ENCODE data around the gene YIPF5. TPM values are rescaled to one million over a fixed set of nuclear protein-coding genes. Genes with fewer than 3 reads are reported as not detected.

YIPF5 gene
- total and polyA plus RNA-seq, 11 donors: 4.1 to 43.9 (median 29.0) TPM

DNA sequence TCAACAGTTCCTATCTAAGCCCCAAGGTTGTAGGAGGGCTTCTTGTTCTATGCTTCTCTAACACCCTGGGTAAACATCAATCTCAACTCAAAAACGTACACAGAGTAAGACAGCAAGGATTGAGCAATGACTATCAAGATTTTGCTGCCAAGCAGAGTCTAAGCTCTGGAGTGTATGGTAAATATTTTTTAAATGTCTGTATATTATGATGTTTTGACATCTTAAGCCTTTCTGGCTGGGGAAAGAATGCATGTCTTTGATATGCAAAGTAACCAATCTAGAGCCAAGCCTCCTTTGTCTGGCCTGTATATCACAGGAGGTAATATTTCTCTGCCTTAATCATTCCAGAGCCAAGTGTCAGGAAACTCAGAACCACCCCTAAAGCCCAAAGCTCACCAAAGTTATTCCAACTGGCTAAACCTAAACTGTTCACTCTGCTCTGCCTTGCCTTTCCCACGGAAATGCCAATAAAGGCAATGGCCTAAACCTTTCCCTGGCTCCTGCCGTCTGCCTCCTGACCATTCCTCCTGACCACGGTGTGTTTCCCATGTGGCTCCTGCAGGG lies 45.2 kb downstream of the YIPF5 start:
- Histone ChIP-seq H3K4me1 (peaks cover 0 to 5% (median 0%) of the 10 kb centered on the region in 12 donors), H3K36me3 (no peaks in the 10 kb centered on the region), H3K27ac (no peak overlapping the region), H3K4me3 (no peak overlapping the region), H3K9me3 (no peaks in the 10 kb centered on the region), H3K27me3 (no peaks in the 10 kb centered on the region)
- 66 to 72% (median 69%) methylated on average over 4 of the region's 4 CpGs for WGBS, 4 donors
- no peak for TF ChIP-seq POLR2A (IDR thresholded peaks at IDR 0.05)
- TF ChIP-seq, protein P1, sequence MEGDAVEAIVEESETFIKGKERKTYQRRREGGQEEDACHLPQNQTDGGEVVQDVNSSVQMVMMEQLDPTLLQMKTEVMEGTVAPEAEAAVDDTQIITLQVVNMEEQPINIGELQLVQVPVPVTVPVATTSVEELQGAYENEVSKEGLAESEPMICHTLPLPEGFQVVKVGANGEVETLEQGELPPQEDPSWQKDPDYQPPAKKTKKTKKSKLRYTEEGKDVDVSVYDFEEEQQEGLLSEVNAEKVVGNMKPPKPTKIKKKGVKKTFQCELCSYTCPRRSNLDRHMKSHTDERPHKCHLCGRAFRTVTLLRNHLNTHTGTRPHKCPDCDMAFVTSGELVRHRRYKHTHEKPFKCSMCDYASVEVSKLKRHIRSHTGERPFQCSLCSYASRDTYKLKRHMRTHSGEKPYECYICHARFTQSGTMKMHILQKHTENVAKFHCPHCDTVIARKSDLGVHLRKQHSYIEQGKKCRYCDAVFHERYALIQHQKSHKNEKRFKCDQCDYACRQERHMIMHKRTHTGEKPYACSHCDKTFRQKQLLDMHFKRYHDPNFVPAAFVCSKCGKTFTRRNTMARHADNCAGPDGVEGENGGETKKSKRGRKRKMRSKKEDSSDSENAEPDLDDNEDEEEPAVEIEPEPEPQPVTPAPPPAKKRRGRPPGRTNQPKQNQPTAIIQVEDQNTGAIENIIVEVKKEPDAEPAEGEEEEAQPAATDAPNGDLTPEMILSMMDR (IDR thresholded peaks at IDR 0.05): no peak
- intact Hi-C loops (cut with DNase I): loop anchor here in 1 of 10 donors (10.0 kb wide), 1 partner anchor 80 kb away; no protein-coding TSS in a partner anchor
- DNase-seq: no peak
- peak in 2 of 4 donors; percentile 20 to 47 for ATAC-seq

DNA sequence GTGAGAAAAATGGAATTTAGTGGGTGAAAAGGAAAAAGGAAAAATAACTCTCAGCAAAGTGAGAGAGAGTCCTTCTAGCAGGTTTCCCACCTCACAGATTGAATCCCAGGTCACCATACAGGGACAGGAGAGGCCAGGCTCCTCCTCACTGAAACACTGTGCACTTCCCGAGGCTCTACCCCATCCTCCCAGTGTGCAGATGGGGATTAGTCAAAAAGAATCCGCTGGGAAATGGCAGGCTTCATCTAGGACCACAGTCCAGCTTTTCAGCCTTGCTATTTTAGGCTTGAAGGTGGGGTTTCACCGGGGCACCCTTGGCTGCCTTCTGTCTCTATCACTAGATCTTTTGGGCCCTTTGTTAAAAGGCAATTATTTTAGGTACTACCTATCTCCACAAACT lies 47.8 kb downstream of the YIPF5 start:
- Histone ChIP-seq H3K4me3 (no peak overlapping the region), H3K27me3 (no peaks in the 10 kb centered on the region), H3K36me3 (no peaks in the 10 kb centered on the region), H3K4me1 (peaks cover 0 to 5% (median 0%) of the 10 kb centered on the region in 12 donors), H3K27ac (no peak overlapping the region), H3K9me3 (peaks cover 0 to 6% (median 0%) of the 10 kb centered on the region in 12 donors)
- WGBS, 4 donors: 83 to 93% (median 87%) methylated on average over 3 of the region's 3 CpGs
- DNase-seq (no peak), ATAC-seq (no peak)
- TF ChIP-seq POLR2A (IDR thresholded peaks at IDR 0.05): no peak
- TF ChIP-seq, protein P1 (IDR thresholded peaks at IDR 0.05): no peak
- intact Hi-C loops (cut with DNase I): loop anchor here in 1 of 10 donors (10.0 kb wide), 1 partner anchor 78 kb away; no protein-coding TSS in a partner anchor

DNA sequence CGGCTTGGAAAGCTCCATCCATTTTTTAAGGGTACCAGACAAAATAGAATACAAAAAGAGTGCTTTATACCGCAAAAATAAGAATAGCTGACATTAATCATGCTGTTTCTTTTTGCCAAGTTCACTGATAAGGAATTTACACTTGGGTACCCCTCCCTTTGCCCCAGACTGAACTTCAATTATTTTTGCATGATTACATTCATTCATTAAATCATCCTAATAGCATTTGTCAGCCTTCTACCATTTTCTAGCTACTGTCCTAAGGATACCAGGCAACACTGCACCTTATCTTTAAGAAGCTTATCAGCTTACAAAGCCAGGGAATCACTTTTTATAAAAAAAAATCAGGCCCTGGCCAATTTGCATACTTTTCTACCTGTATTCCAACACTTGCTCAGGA lies 48.4 kb downstream of the YIPF5 start:
- Histone ChIP-seq H3K9me3 (peaks cover 0 to 6% (median 0%) of the 10 kb centered on the region in 12 donors), H3K4me3 (no peak overlapping the region), H3K36me3 (no peaks in the 10 kb centered on the region), H3K27me3 (no peaks in the 10 kb centered on the region), H3K4me1 (peaks cover 0 to 8% (median under 1%) of the 10 kb centered on the region in 12 donors), H3K27ac (no peak overlapping the region)
- DNase-seq (no peak), ATAC-seq (no peak)
- 63 to 82% (median 71%) methylated on average over 2 of the region's 2 CpGs for WGBS, 4 donors
- TF ChIP-seq, protein P1 (IDR thresholded peaks at IDR 0.05): no peak
- TF ChIP-seq POLR2A (IDR thresholded peaks at IDR 0.05): no peak
- intact Hi-C loops (cut with DNase I): loop anchor here in 1 of 10 donors (10.0 kb wide), 1 partner anchor 77 kb away; no protein-coding TSS in a partner anchor

DNA sequence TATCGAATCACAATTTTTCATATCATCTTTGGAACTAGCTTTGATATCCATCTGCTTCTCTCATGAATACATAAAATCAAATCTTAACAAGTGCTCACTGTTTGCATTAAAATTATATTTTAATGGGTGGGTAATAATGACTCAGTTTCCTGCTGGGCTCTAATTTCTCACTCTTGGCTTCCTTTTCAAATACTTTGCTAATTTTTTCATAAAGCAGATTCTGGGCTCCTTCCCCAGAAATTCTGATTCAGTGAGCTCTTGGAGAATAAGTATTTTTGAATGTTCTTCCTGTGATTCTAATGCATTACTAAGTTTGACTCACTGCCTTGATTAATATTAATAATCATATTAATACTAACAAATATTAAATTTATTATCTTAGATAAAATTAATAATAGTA lies 48.9 kb downstream of the YIPF5 start:
- 79 to 89% (median 87%) methylated on average over 1 of the region's 1 CpG for WGBS, 4 donors
- no peak for TF ChIP-seq POLR2A (IDR thresholded peaks at IDR 0.05)
- TF ChIP-seq, protein P1 (IDR thresholded peaks at IDR 0.05): no peak
- H3K27ac ChIP-seq: no peak overlapping the region
- intact Hi-C loops (cut with DNase I): loop anchor here in 1 of 10 donors (10.0 kb wide), 1 partner anchor 77 kb away; no protein-coding TSS in a partner anchor
- H3K9me3 ChIP-seq: peaks cover 0 to 6% (median 0%) of the 10 kb centered on the region in 12 donors
- no peaks in the 10 kb centered on the region for H3K27me3 ChIP-seq
- no peak overlapping the region for H3K4me3 ChIP-seq
- DNase-seq: no peak
- H3K4me1 ChIP-seq: peaks cover 0 to 9% (median 2%) of the 10 kb centered on the region in 12 donors
- no peaks in the 10 kb centered on the region for H3K36me3 ChIP-seq
- no peak for ATAC-seq

Data from heart left ventricle (tissue), 16 donors.